HTERT RPE-1 (cell line): ENCODE data around the gene TRIM15.
"Not testable (repeated sequence)": the region's sequence is repeated elsewhere in the genome, so short reads cannot be mapped to it uniquely, and the experiment has no call there.

Source experiments
- in situ Hi-C: fragments of 300-500 bp; cut with MboI; formaldehyde crosslinking; loops from 4 replicates; pipeline ENCODE4 v1.14.3; 2020; ENCODE audit warnings: low sequenced_read_pairs

The TRIM15 gene

DNA sequence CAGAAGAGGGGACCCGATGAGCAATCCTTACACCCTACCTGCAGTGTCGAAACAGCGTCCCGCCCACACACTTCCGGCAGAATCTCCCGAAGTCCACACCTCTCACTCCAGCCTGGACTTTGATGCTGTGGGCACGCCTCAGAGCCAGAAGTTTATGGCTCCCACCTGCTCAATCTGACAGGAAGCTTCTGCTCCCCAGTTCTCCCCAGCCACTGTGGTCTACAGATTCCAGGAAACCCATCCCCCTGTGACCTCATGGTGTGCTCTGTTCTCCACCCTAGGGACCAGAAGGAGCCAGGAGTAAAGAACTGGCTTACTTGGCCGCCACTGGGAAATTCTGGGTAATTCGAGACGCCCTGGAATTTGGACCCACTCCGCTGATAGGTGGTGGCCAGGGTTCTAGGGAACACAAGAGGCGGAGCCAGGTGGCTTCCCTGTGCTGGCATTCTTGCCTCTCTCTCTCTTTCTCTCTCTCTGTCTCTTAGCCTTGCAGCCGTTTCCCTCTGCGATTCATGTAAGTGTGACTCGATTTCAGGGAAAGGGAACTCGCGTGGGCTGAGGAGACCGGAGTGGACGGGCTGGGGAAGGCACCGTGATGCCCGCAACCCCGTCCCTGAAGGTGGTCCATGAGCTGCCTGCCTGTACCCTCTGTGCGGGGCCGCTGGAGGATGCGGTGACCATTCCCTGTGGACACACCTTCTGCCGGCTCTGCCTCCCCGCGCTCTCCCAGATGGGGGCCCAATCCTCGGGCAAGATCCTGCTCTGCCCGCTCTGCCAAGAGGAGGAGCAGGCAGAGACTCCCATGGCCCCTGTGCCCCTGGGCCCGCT is at the start of gene TRIM15:
Gene TRIM15, plus strand, starts transcription at position 457 of the 828 bp plus-strand sequence. Its CDS starts 139 bp downstream, at position 596.
- in situ Hi-C loops: no loop called here

DNA sequence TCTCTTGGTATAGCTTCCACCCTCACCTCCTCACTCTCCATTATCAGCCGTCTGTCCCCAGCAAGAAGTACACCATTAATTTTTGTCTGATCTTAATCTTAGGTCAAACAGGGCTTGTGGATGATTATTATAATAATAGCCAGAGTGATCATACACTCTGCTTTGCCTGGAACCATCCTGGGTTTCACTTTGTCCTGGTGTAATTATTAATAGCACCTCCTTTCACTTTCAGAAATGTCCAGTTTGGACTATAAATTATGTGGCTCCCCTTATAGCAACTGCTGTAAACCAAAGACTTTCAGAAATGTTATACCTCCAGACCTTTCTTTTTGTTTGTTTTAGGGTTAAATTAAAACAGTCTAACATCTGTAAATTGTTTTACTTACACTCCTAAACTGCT is 49.5 kb upstream of the TRIM15 start:
- in situ Hi-C loops: no loop called here

DNA sequence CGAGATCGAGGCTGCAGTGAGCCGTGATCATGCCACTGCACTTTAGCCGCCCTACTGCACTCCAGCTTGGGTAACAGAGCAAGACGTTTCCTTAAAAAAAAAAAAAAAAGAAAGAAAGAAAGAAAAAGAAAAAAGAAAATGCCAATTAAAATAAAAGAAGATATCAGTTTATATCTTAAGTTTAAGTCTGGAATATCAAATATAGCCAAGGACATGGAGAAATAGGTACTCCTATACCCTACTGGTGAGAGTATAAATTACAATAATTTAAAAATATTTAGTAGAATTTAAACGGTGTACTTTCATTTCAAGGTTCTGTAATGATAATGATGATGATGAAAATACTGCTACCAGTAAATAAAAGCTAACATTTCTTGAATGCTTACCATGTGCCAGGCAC is 46.6 kb upstream of the TRIM15 start:
- in situ Hi-C loops: no loop called here

DNA sequence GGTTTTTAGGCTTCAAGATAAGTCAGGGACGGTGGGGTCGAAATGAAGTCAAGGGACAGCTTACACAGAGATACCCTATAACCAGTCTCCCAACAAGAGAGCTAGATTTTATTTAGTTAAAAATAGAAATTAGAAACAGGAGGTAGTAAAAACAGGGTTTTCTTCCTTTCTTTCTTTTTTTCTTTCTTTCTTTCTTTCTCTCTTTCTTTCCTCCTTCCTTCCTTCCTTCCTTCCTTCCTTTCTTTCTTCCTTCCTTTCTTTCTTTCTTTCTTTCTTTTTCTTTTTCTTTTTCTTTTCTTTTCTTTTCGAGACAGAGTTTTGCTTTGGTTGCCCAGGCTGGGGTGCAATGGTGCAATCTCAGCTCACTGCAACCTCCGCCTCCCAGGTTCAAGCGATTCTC is 44.7 kb upstream of the TRIM15 start:
- in situ Hi-C loops: not testable (repeated sequence)

DNA sequence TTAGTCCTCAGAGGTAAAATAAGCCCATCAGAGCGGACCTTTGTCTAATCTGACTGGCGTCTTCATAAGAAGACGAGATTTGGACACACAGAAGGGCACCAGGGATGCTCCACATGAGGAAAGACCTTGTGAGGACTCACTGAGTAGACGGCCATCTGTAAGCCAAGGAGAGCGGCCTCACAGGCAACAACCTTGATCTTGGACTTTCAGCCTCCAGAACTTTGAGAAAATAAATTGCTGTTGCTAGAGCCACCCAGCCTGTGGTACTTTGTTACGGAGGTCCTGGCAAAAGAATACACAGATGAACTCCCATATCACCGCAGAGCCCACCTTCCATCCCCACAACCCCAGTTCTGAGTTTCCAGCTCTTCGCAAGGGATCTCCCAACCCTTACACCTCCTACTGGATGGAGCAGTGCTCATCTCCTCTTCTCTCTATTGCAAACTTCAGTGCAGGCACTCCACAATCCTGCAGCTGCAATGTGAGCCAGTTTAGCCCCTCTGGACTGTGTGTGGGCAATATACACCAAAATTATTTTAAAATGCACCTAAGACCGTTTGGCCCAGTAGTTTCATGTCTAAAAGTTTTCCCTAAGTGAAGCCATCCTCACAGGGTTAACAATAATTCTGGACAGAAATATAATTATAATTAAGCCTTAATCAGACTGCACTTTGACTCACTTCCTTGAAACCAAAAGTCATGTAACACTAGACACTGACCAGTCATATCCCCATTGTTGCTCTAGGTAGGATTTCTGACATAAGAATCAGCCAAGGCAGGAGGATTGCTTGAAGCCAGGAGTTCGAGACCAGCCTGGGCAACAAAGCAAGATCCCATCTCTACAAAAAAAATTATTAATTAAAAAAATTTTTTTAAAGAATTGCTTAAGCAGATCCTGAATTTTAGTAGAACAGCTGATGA is 41.6 kb upstream of the TRIM15 start:
- in situ Hi-C loops: no loop called here

DNA sequence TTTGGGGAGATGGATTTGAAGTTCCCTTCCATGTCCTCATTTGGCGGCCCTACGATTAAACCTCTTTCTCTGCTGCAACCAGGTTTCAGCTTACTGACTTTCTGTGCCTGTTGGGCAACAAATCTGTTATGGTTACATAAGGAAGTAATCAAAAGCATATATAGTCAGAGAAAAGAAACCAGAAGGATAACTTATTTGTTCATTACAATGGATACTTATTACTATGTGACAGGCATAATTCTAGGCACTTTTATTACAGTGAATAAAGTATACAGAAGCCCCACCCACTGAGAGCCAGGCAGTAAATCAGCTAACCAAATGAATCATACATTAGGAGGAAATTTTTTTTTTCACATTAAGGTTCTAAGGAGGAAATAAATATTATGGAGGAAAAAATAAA is 40.8 kb upstream of the TRIM15 start:
- in situ Hi-C loops: no loop called here

DNA sequence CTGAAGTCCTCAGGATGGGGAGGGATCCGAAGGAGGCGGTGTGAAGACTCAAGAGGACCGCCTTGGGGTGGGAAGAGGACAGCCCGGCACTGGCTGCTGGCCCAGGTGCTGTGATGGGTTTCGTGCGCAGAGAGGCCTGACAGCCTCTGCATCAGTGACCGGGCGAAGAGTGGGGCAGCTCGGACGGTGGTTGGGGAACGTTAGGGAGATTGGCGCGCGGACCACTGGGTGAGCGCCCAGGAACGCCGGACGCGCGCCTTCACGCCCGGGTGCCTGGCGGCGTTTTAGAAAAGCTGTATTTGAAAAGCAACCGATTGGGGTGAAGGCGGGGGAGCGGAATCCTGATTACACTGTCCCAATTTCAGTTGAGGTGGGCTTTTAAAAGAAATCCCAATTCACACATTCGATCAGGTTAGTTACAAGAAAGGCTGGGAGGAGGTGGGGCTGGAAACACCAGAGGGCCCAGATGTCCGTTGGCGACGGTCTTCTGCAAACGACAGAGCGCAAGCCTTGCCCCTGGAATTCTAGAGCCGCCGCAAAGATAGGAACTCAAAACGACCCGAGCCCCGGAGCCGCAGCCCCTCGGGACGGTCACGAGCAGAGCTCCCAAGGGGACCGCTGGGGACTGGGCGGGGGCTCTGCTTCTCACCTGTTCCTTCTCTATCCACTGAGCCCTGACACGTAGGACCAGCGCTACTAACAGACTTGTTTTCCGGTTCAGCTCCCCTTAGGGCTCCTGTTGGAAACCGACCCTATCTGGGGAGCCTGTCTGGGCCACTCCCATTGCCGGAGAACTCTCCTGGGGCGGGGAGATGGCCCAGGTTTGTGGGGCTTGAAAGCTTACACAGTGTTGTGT is 35.9 kb upstream of the TRIM15 start:
- in situ Hi-C loops: no loop called here

DNA sequence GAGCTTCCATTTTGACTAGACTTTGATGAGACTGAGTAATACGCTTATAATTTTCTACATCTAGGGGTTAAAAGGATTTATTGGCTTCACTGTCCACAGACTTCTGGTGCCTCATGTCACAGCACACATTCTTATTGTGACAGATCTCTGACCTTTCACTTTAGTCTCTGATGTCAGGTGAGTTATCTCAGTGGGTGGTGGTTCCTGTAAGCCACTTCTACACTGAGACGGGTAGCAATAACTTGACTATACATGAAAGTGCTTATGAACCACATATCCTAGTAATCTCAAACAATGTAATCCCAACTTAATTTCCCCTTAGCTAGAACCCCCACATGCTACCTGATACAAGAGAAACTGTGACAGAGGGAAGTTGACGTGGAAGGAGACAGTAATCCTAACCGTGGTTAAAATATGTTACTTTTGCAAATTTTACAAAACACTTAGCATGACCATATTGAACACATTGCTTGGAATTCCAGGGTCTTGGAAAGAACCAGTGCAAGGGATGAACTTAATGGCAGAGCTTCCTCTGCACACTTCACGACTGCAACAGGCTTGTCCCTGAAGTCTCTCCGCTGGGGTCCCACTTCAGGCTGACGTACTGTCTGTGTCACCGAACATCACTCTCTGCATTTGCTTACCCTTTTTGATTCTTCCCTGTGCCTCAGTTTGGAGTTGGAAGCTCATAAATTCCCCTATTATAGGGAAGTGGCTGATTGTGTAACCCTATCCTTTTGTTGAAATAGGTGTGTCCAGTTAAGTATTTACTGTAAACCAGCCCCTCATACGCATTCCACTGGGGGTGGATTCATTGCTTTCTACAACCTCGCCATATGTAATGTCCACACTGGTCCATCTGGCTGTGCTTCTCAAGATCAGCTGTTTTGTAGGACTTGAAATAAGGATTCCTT is 33.8 kb upstream of the TRIM15 start:
- in situ Hi-C loops: no loop called here

DNA sequence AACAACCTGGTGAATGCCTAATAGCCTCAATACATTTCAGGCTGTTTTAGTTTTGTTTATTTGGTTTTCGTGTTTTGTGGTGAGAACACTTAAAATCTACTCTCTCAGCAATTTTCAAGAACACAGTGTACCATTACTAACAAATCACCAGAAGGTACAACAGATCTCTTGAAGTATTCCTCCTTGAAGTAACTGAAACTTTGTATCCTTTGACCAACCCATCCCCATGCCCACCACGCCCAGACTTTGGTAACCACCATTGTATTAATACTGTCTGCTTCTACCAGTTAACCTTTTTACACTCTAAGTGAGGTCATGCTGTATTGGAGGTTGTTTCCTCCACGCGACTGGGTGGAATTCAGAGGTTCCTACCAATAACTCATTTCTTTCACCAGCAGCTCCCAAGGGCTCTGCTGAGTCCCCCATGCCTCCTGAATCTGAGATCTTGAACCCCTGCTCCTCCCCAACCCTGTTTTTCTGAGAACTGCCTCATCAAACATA is 33.1 kb upstream of the TRIM15 start:
- in situ Hi-C loops: no loop called here

DNA sequence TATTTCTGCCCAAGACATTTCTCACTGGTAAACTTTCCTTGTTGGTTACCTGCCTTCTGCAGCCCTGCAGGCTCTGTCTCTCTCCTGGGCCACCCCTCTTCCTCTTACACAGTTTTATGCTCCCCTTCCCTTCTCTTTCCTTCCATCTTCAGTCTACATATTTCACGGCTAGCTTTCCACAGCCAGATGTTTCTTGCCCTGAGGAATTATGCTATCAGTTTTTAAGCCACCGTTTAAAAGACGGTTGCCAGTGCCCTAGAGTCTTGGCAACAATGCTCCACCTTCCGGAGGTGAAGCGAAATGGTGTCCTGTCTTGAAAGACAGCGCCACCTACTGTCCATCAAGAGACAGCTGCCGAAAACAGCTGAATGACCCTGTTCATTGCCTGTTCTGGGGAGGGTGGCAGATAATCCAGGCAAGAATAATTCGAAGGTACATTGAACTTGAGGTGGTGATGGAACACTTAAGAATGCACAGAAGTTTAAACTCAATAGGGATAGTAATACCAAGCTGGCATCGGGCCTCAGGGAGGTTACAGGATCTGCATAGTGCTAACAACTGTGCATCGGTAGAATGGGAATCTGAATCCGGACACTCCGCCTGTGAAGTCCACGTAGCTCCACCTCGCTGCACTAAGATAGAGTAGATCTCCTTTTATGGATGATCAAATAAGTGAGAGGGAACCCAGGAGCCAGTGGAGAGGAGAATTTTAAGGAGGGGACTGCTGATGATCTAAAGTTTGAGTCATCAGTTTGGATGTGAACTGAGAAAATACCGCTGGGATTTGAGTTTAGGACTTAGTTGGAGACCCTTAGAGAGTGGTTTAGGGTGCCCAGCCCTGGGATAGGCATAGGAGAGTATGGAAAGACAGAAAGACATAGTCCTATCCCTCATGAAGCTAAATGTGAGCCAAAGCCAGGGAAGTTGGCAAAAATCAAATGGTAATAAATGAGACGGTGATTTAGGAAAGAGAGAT is 32.2 kb upstream of the TRIM15 start:
- in situ Hi-C loops: no loop called here

DNA sequence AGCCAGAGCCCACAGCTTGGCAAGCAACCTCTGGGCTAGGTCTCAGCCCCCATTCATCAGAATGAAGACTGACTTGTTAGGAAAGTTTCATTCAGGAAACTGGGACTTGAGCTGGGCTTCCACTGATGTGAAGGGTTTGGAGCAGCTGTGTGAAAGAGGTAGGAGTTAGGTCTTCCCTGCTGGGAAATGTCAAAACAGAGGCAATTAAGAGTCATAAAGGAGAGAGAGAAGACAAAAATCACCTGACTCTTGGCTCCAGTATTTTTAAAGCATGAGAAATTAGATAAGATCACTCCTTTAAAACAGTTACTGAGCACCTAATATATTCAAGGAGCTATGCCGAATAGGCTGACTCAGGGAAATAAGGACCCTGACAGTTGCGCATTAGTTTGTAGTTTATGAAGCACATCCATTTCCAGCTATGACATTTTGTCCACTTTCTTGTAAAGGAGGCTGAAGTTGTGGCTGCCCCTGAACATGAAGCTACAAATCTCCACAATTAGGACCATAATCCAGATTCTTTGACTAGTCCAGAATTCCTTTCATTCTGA is 31.3 kb upstream of the TRIM15 start:
- in situ Hi-C loops: no loop called here

DNA sequence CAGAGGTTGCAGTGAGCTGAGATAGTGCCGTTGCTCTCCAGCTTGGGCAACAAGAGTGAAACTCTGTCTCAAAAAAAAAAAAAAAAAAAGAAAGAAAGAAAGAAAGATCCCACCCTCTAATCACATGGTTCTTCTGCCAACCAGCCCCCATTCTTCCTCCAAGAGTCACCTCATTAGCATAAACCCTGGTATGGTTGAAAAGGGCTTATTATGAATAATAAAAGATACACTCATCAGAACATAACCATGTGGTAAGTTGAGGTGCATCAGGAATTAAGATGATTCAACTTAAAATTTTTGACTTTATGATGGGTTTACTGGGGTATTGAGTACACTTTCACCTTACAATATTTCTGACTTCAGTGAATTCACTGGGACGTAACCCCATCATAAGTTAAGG is 28.2 kb upstream of the TRIM15 start:
- in situ Hi-C loops: no loop called here

DNA sequence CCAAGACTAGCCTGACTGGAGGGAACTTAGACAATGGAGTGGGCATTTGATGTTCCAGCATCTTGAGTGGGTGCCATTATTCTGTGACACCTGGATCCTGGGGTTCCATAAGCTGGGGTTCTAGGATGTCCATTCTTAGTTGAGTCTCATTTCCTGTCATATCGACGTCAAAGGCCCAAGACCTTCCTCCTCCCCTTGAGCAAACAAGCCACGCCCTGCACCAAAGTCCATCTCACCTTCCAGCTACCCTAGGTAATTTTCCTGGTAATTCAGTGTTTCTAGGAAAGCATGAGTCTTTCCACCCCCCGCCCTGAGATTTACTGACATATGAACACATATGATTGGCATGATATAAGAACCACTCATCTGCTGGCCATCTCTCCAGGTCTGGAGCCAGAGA is 27.6 kb upstream of the TRIM15 start, which contains the start of gene TRIM40:
Gene TRIM40, plus strand, starts transcription at position 384 of the 400 bp plus-strand sequence. CDS start 897 bp downstream, outside the sequence.
- in situ Hi-C loops: no loop called here

DNA sequence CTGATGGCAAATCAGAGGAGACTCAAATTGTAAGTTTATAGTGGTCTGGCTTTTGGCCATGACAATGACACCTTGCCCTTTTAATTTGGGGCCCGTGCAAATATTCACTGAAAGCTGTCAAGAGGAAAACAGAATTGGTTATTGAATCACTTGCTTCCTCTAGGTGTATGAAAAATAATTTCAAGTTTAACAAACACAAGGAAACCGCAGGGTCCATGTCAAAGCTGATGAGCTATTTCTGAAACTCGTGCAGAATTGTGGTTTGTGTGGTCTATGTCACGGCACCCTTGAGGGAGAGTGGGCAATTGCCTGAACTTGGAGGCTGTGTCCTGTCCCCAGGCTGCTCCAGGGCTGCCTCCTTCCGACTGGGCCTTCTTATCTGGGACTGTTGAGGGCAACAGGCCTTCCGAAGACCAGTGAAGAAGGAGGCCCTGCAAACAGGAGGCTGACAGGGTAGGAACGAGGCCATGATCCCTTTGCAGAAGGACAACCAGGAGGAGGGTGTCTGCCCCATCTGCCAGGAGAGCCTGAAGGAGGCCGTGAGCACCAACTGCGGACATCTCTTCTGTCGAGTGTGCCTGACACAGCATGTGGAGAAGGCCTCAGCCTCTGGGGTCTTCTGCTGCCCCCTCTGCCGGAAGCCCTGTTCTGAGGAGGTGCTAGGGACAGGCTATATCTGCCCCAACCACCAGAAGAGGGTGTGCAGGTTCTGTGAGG is 26.6 kb upstream of the TRIM15 start:
- in situ Hi-C loops: no loop called here

DNA sequence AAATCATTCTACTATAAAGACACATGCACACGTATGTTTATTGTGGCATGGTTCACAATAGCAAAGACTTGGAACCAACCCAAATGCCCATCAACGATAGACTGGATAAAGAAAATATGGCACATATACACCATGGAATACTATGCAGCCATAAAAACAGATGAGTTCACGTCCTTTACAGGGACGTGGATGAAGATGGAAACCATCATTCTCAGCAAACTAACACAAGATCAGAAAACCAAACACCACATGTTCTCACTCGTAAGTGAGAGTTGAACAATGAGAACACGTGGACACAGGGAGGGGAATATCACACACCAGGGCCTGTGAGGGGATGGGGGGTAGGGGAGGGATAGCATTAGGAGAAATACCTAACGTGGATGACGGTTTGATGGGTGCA is 23.1 kb upstream of the TRIM15 start:
- in situ Hi-C loops: not testable (repeated sequence)

DNA sequence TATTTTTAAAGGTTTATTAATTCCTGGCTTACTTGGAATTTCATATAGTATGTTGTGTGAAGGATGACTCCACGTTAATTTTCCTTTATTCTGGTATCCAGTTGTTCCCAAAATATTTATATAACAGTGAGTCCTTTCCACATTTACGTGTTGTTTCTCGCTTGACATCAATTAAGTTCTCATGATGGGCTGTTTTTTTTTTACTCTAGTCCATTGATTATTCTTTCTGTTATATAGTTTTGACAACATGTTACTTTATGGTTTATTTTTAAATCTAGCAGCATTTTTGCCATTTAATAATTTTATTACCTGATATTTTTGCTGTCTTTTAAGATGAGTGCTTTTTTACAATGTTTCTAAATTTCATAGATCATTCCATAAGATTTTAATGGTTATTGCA is 20.7 kb upstream of the TRIM15 start:
- in situ Hi-C loops: no loop called here

DNA sequence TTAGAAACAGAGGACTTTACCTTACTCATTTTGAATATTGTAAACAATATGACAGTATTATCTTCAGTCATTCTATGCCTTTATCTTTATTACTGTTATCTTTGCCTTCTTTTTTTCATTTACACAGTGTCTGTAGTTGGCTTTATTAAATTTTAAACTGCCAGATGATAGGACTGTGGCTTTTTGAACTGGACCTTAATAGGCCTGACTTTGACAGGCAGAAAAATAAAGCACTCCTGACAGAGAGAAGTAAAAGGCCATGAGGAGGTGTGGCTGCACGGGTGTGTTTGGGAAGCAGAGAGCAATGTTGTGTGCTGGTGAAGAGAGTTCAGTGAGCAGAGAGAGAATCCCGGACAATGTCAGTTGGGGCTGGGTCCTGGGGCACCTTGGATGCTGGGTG is 19.6 kb upstream of the TRIM15 start:
- in situ Hi-C loops: no loop called here

DNA sequence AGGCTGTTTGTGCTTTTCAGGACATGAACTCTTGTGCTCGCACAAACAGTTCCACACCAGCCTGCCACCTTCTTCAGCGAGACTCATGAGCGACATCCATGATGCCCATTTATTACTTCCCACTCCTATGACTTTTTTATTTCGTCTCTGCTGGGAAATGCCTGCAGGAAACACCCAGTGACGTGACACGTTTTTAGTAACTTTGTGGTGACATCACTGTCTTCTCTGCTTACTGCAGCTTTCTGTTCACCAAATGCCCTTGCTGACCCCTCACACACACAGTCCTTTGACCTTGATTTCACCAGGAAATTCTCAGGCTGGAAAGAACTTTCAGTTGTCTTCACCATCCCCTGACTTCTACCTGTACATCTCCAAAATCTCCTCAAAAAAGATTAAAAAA is 18.5 kb upstream of the TRIM15 start:
- in situ Hi-C loops: no loop called here
